ENCODE data around the gene GABRG3. TPM values are rescaled to one million over a fixed set of nuclear protein-coding genes. Genes with fewer than 3 reads are reported as not detected.

GABRG3 gene
- total and polyA plus RNA-seq, 9 of the 15 experiments (the other 6 are each of a cell fraction or from before 2014, with no cell fraction given), result 4.0 to 15.1 (median 11.2) TPM

- H3K27me3 ChIP-seq (ENCODE audit: control insufficient read depth in 2 of 2, insufficient read depth in 2 of 2, low read length in 2 of 2), result no peaks in the 10 kb centered on the region
- in situ Hi-C loops (cut with MboI), result no loop called here
- ATAC-seq, result no peak
- no peak overlapping the region for H2AFZ ChIP-seq (ENCODE audit: low read depth, low read length)
- H3K36me3 ChIP-seq (ENCODE audit: control insufficient read depth, insufficient read depth, low read length), result no peaks in the 10 kb centered on the region
- H3K4me3 ChIP-seq, result no peak overlapping the region
- H3K9me3 ChIP-seq (replicated peaks; ENCODE audit: control insufficient read depth, insufficient read depth, low read depth, low read length), result peaks cover 2% of the 10 kb centered on the region; the same call in 1 of the 2 replicates
- 72% methylated on average over 4 of the region's 4 CpGs for WGBS (ENCODE audit: insufficient coverage, low coverage, missing lambda C conversion rate)
- ChIA-PET CTCF (ENCODE audit: low intra/inter-chr PET ratio) (no interaction called here), POLR2A (no interaction called here)
- no peak overlapping the region for H3K27ac ChIP-seq (ENCODE audit: extremely low read depth, low read depth, low read length)
- H4K20me1 ChIP-seq (replicated peaks; ENCODE audit: control insufficient read depth, insufficient read depth, low read length), result no peaks in the 10 kb centered on the region
- 0 out of 5 replicates have a peak, but pooled peaks cover 0 to 3% of the 10 kb centered on the region in 2 experiments for H3K4me1 ChIP-seq (replicated peaks in 1 of 2; ENCODE audit: control insufficient read depth in 2 of 2, insufficient read depth in 2 of 2, low read length in 2 of 2)
- no peak overlapping the region for H3K9ac ChIP-seq (ENCODE audit: insufficient read depth in 1 of 2, low read depth in 2 of 2, low read length in 2 of 2)
- intact Hi-C loops (cut with micrococcal nuclease), result no loop called here
- BruUV-seq (replicated peaks), result no TSS peak
- TF ChIP-seq ZFX (CRISPR knock-in tag; IDR thresholded peaks at IDR 0.05) (no peak), TAF1 (IDR thresholded peaks at IDR 0.05; ENCODE audit: control insufficient read depth, extremely low read depth, insufficient read depth, low read length, severe bottlenecking) (no peak), MNT (conservative IDR thresholded peaks at IDR 0.05) (no peak), E2F3 (CRISPR knock-in tag; IDR thresholded peaks at IDR 0.05) (no peak), ZNF197 (CRISPR knock-in tag; IDR thresholded peaks at IDR 0.05; ENCODE audit: low read depth) (no peak), MLLT1 (IDR thresholded peaks at IDR 0.05) (no peak), ZNF655 (CRISPR knock-in tag; IDR thresholded peaks at IDR 0.05) (no peak), ZNF124 (CRISPR knock-in tag; IDR thresholded peaks at IDR 0.05) (no peak), ZBTB43 (CRISPR knock-in tag; IDR thresholded peaks at IDR 0.05) (no peak), MAFG (tag; conservative IDR thresholded peaks at IDR 0.05) (no peak), RAD51 (IDR thresholded peaks at IDR 0.05; ENCODE audit: borderline replicate concordance, low read depth) (no peak), HBP1 (CRISPR knock-in tag; IDR thresholded peaks at IDR 0.05) (no peak), HLTF (IDR thresholded peaks at IDR 0.05) (no peak), KDM1A (IDR thresholded peaks at IDR 0.05) (no peak)
- no peak overlapping the region for H3K4me2 ChIP-seq (ENCODE audit: insufficient read depth, low read length)
- H3K79me2 ChIP-seq (ENCODE audit: control insufficient read depth, insufficient read depth, low read length), result peaks cover 5% of the 10 kb centered on the region; the same call in 2 of the 3 replicates
- FAIRE-seq, result no peak
- H3K9me1 ChIP-seq (ENCODE audit: control insufficient read depth, insufficient read depth, low read length), result no peaks in the 10 kb centered on the region
- DNase-seq (ENCODE audit: extremely low read depth in 1 of 4, low spot score in 3 of 4), result no peak
These were observed 199.9 kb downstream of the GABRG3 start for GRCh38 chr15:27170851-27171250.

All from K562 (cell line).